22Rv1 (cell line): ENCODE measurements around the gene STK39.

Experiments used
- H3K27ac ChIP-seq: fragments of 450-650 bp; 2 replicates; pipeline ENCODE4 v1.5.1; 2017
- CTCF ChIP-seq: fragments of 450-650 bp; IDR thresholded peaks from 2 replicates; pipeline ENCODE4 v1.5.1; 2017; ENCODE audit warnings: mild to moderate bottlenecking
- ZFX ChIP-seq: fragments of 450-650 bp; IDR thresholded peaks from 2 replicates; pipeline ENCODE4 v1.6.1; 2017; ENCODE audit warnings: antibody characterized with exemption, borderline replicate concordance

Gene STK39

GRCh38 chr2:167943897-167944296, 303.5 kb downstream of the STK39 start:
- H3K27ac ChIP-seq: no peak overlapping the region
- TF ChIP-seq ZFX: no peak
- TF ChIP-seq CTCF: no peak

GRCh38 chr2:167943368-167943767, 304.0 kb downstream of the STK39 start:
- TF ChIP-seq ZFX: no peak
- no peak for TF ChIP-seq CTCF

GRCh38 chr2:167942366-167943081, 304.9 kb downstream of the STK39 start:
- no peak overlapping the region for H3K27ac ChIP-seq
- TF ChIP-seq ZFX (no peak), CTCF (no peak)

More at GRCh38 chr2:167943368-167943767, 304.0 kb downstream of the STK39 start:
- H3K27ac ChIP-seq: no peak overlapping the region

GRCh38 chr2:167941604-167942003, 305.8 kb downstream of the STK39 start:
- no peak overlapping the region for H3K27ac ChIP-seq
- no peak for TF ChIP-seq CTCF
- TF ChIP-seq ZFX: no peak

GRCh38 chr2:167940734-167941507, 306.5 kb downstream of the STK39 start:
- no peak overlapping the region for H3K27ac ChIP-seq
- no peak for TF ChIP-seq ZFX
- TF ChIP-seq CTCF: no peak

GRCh38 chr2:167940346-167940725, 307.1 kb downstream of the STK39 start:
- H3K27ac ChIP-seq: no peak overlapping the region
- TF ChIP-seq CTCF: no peak
- TF ChIP-seq ZFX: no peak
